ENCODE results near the gene HPSE2.
A peak's percentile ranks its signal among the peaks of the same experiment; 100 is the strongest.

Gene HPSE2

GRCh38 chr10:98833542-98833941 is 402.1 kb downstream of the HPSE2 start:
- no peak for DNase-seq (ENCODE audit: low spot score)

GRCh38 chr10:98832738-98833137 is 402.9 kb downstream of the HPSE2 start:
- no peak for DNase-seq (ENCODE audit: low spot score)

GRCh38 chr10:98832196-98832595 is 403.5 kb downstream of the HPSE2 start:
- no peak for DNase-seq (ENCODE audit: low spot score)

GRCh38 chr10:98831391-98831790 is 404.3 kb downstream of the HPSE2 start:
- no peak for DNase-seq (ENCODE audit: low spot score)

GRCh38 chr10:98825741-98826140 is 409.9 kb downstream of the HPSE2 start:
- no peak for DNase-seq (ENCODE audit: low spot score)

- no peak for DNase-seq (ENCODE audit: low spot score)
These were observed 418.3 kb downstream of the HPSE2 start for GRCh38 chr10:98817396-98817795.

- no peak for DNase-seq (ENCODE audit: low spot score)
These were observed 420.4 kb downstream of the HPSE2 start for GRCh38 chr10:98815039-98815885.

- no peak for DNase-seq (ENCODE audit: low spot score)
These were observed 421.2 kb downstream of the HPSE2 start for GRCh38 chr10:98814470-98814869.

GRCh38 chr10:98808282-98808892 is 427.3 kb downstream of the HPSE2 start:
- DNase-seq (ENCODE audit: low spot score): no peak

GRCh38 chr10:98800263-98800662 is 435.4 kb downstream of the HPSE2 start:
- DNase-seq (ENCODE audit: low spot score): no peak

GRCh38 chr10:98795467-98795866 is 440.2 kb downstream of the HPSE2 start:
- DNase-seq (ENCODE audit: low spot score): no peak

GRCh38 chr10:98790817-98791216 is 444.8 kb downstream of the HPSE2 start:
- no peak for DNase-seq (ENCODE audit: low spot score)

GRCh38 chr10:98778277-98778759 is 457.3 kb downstream of the HPSE2 start:
- DNase-seq (ENCODE audit: low spot score): no peak

- no peak for DNase-seq (ENCODE audit: low spot score)
These were observed 477.2 kb downstream of the HPSE2 start for GRCh38 chr10:98758463-98758862.

- peak; percentile 20 for DNase-seq (ENCODE audit: low spot score)
These were observed 487.4 kb downstream of the HPSE2 start for GRCh38 chr10:98748298-98748697.

GRCh38 chr10:98745645-98746044 is 490.0 kb downstream of the HPSE2 start:
- DNase-seq (ENCODE audit: low spot score): no peak

- no peak for DNase-seq (ENCODE audit: low spot score)
These were observed 515.1 kb downstream of the HPSE2 start for GRCh38 chr10:98720551-98720950.

GRCh38 chr10:98713586-98713985 is 522.1 kb downstream of the HPSE2 start:
- DNase-seq (ENCODE audit: low spot score): no peak

GRCh38 chr10:98696516-98696915 is 539.1 kb downstream of the HPSE2 start:
- no peak for DNase-seq (ENCODE audit: low spot score)

- no peak for DNase-seq (ENCODE audit: low spot score)
These were observed 540.8 kb downstream of the HPSE2 start for GRCh38 chr10:98694883-98695282.

GRCh38 chr10:98694014-98694413 is 541.6 kb downstream of the HPSE2 start:
- no peak for DNase-seq (ENCODE audit: low spot score)

GRCh38 chr10:98687685-98688084 is 548.0 kb downstream of the HPSE2 start:
- no peak for DNase-seq (ENCODE audit: low spot score)

All from cerebellar cortex (tissue), 1 donor.